Hepatocyte (in vitro differentiated cells): ENCODE results near the gene CPNE2. TPM values are rescaled to one million over a fixed set of nuclear protein-coding genes. Genes with fewer than 3 reads are reported as not detected.

Experiments
- DNase-seq: peaks from one replicate; pipeline ENCODE4 v3.0.0-alpha.2; 2016; ENCODE audit warnings: low spot score
- H2AFZ ChIP-seq: fragments of 200-600 bp; sonication (generic); 2 replicates; pipeline ENCODE4 v1.6.0; 2016; ENCODE audit warnings: antibody characterized with exemption, mild to moderate bottlenecking
- H3K27ac ChIP-seq: fragments of 200-600 bp; sonication (generic); 2 replicates; pipeline ENCODE4 v1.5.1; 2016; ENCODE audit warnings: mild to moderate bottlenecking
- H3K27me3 ChIP-seq: fragments of 200-600 bp; sonication (generic); 2 replicates; pipeline ENCODE4 v1.6.1; 2016
- H3K36me3 ChIP-seq: fragments of 200-600 bp; sonication (generic); replicated peaks from 2 replicates; pipeline ENCODE4 v1.5.1; 2016; ENCODE audit warnings: low read depth; ENCODE audit not compliant: insufficient read depth
- H3K4me1 ChIP-seq: fragments of 200-600 bp; sonication (generic); 2 replicates; pipeline ENCODE4 v1.5.1; 2016; ENCODE audit warnings: mild to moderate bottlenecking, moderate library complexity; ENCODE audit not compliant: insufficient read depth
- H3K4me2 ChIP-seq: fragments of 200-600 bp; sonication (generic); 2 replicates; pipeline ENCODE4 v1.6.0; 2016
- H3K4me3 ChIP-seq: fragments of 200-600 bp; sonication (generic); 2 replicates; pipeline ENCODE4 v1.5.1; 2016; ENCODE audit warnings: mild to moderate bottlenecking
- H3K79me2 ChIP-seq: fragments of 200-600 bp; sonication (generic); 2 replicates; pipeline ENCODE4 v1.6.0; 2017; ENCODE audit warnings: mild to moderate bottlenecking
- H3K9me2 ChIP-seq: fragments of 200-600 bp; sonication (generic); replicated peaks from 2 replicates; pipeline ENCODE4 v1.6.0; 2017; ENCODE audit warnings: mild to moderate bottlenecking; ENCODE audit not compliant: insufficient read depth
- H3K9me3 ChIP-seq: fragments of 200-600 bp; sonication (generic); 2 replicates; pipeline ENCODE4 v1.5.1; 2016; ENCODE audit warnings: low read depth, mild to moderate bottlenecking
- H4K20me1 ChIP-seq: fragments of 200-600 bp; sonication (generic); 2 replicates; pipeline ENCODE4 v1.6.0; 2016; ENCODE audit warnings: mild to moderate bottlenecking; ENCODE audit not compliant: insufficient read depth, poor library complexity, severe bottlenecking
- CTCF ChIP-seq: fragments of 200-600 bp; sonication (generic); IDR thresholded peaks from 2 replicates; pipeline ENCODE4 v1.5.1; 2016; ENCODE audit warnings: antibody characterized with exemption, mild to moderate bottlenecking; ENCODE audit not compliant: poor library complexity
- EZH2 ChIP-seq: fragments of 200-600 bp; sonication (generic); IDR thresholded peaks from 2 replicates; pipeline ENCODE4 v1.6.1; 2016; ENCODE audit warnings: antibody characterized with exemption, mild to moderate bottlenecking, borderline replicate concordance
- EZH2phosphoT487 ChIP-seq: fragments of 200-600 bp; sonication (generic); IDR thresholded peaks from one replicate; pipeline ENCODE4 v1.6.1; 2018; ENCODE audit warnings: antibody characterized with exemption, mild to moderate bottlenecking, low read depth, moderate library complexity; ENCODE audit not compliant: unreplicated experiment, severe bottlenecking
- WGBS: methylation state at CpG from one replicate; pipeline ENCODE4 v1.1.6; 2016; ENCODE audit warnings: low lambda C conversion rate; ENCODE audit errors: missing lambda C conversion rate; 5-methylcytosine and 5-hydroxymethylcytosine counted together
- polyA plus RNA-seq: library from polyadenylated mRNA; unstranded; fragments of >200 nt; fragmentation: Nextera tagmentation; extraction: Ambion mirVana; gene quantifications from 2 replicates; pipeline ENCODE4 v1.2.1, GENCODE V29; 2016
- total RNA-seq: library from RNA; depleted of rRNA; stranded (reverse); fragments of >200 nt; gene quantifications from 2 replicates; pipeline ENCODE4 v1.2.3, GENCODE V29; 2014

CPNE2 gene
- total and polyA plus RNA-seq, 2 experiments from 2014 or later: 15.6 to 22.3 TPM

- H3K36me3 ChIP-seq: no peaks in the 10 kb centered on the region
- DNase-seq: no peak
- H2AFZ ChIP-seq: no peak overlapping the region
These were observed 20.1 kb downstream of the CPNE2 start for GRCh38 chr16:57112403-57113041.

GRCh38 chr16:57113042-57113453 is 20.7 kb downstream of the CPNE2 start:
- Histone ChIP-seq H3K4me1 (no peaks in the 10 kb centered on the region), H2AFZ (no peak overlapping the region), H3K9me3 (no peaks in the 10 kb centered on the region), H3K4me2 (no peak overlapping the region), H3K27me3 (no peaks in the 10 kb centered on the region), H3K27ac (no peak overlapping the region), H3K9me2 (no peaks in the 10 kb centered on the region), H3K36me3 (no peaks in the 10 kb centered on the region), H3K79me2 (no peaks in the 10 kb centered on the region), H3K4me3 (no peak overlapping the region), H4K20me1 (no peaks in the 10 kb centered on the region)
- DNase-seq: no peak
- TF ChIP-seq CTCF (no peak), EZH2 (no peak), EZH2phosphoT487 (no peak)
- WGBS: 95% methylated on average over 14 of the region's 14 CpGs

More at GRCh38 chr16:57112403-57113041, 20.1 kb downstream of the CPNE2 start:
- no peaks in the 10 kb centered on the region for H3K4me1 ChIP-seq
- H3K9me2 ChIP-seq: no peaks in the 10 kb centered on the region
- TF ChIP-seq EZH2 (no peak), CTCF (no peak), EZH2phosphoT487 (no peak)
- no peaks in the 10 kb centered on the region for H3K27me3 ChIP-seq
- H3K4me3 ChIP-seq: no peak overlapping the region
- no peaks in the 10 kb centered on the region for H3K79me2 ChIP-seq
- H4K20me1 ChIP-seq: no peaks in the 10 kb centered on the region
- no peaks in the 10 kb centered on the region for H3K9me3 ChIP-seq
- 78% methylated on average over 10 of the region's 10 CpGs for WGBS
- no peak overlapping the region for H3K27ac ChIP-seq
- no peak overlapping the region for H3K4me2 ChIP-seq

- no peak overlapping the region for H3K4me2 ChIP-seq
- H3K4me3 ChIP-seq: no peak overlapping the region
- H3K36me3 ChIP-seq: no peaks in the 10 kb centered on the region
- DNase-seq: no peak
- no peaks in the 10 kb centered on the region for H3K9me3 ChIP-seq
- H3K4me1 ChIP-seq: no peaks in the 10 kb centered on the region
- no peak for TF ChIP-seq EZH2phosphoT487
- no peak for TF ChIP-seq CTCF
- TF ChIP-seq EZH2: no peak
- H4K20me1 ChIP-seq: no peaks in the 10 kb centered on the region
- no peaks in the 10 kb centered on the region for H3K27me3 ChIP-seq
- no peak overlapping the region for H3K27ac ChIP-seq
- H3K79me2 ChIP-seq: no peaks in the 10 kb centered on the region
- WGBS: 82% methylated on average over 5 of the region's 5 CpGs
- H3K9me2 ChIP-seq: no peaks in the 10 kb centered on the region
- no peak overlapping the region for H2AFZ ChIP-seq
These were observed 21.3 kb downstream of the CPNE2 start for GRCh38 chr16:57113664-57114063.
